CD4-positive, alpha-beta T cell (primary cell): Measurements from ENCODE around the gene HOTAIR. TPM values are rescaled to one million over a fixed set of nuclear protein-coding genes. Genes with fewer than 3 reads are reported as not detected.

Source experiments
- ATAC-seq: fragments of 200-7000 bp; cut with Tn5 transposase; one replicate; pipeline ENCODE4 v1.10.0; 2022; ENCODE audit warnings: mild to moderate bottlenecking; ENCODE audit not compliant: poor library complexity
- CTCF ChIA-PET: fragments of 350-600 bp; sonication (Branson Sonifier 250); formaldehyde crosslinking; loops from one replicate; lab custom pipeline; 2021; ENCODE audit warnings: antibody characterized with exemption, inconsistent platforms; lab: Charles Lee
- POLR2A ChIA-PET: fragments of 350-600 bp; sonication (Branson Sonifier 250); formaldehyde crosslinking; loops from one replicate; lab custom pipeline; 2021; ENCODE audit warnings: antibody characterized with exemption, inconsistent platforms; lab: Charles Lee
- DNase-seq, 14 experiments: peaks; one replicate each; pipeline ENCODE4 v3.0.0-alpha.2; 2013 to 2020; ENCODE audit warnings: mixed read lengths in 2 of 14
- H3K27ac ChIP-seq, 2 donors: one replicate each; pipeline versions ENCODE4 v1.5.1 to v1.7.0; 2013; ENCODE audit warnings: low read length in 2 of 2, low read depth in 1 of 2, mild to moderate bottlenecking in 1 of 2
- H3K27me3 ChIP-seq, 2 experiments: 1 replicate in 1 of 2; 2 replicates in 1 of 2; pipeline versions ENCODE4 v1.6.1 to v1.7.0; 2013; ENCODE audit warnings: low read length in 2 of 2, control low read depth in 1 of 2, mild to moderate bottlenecking in 1 of 2, moderate library complexity in 1 of 2; ENCODE audit not compliant: insufficient read depth in 2 of 2, control insufficient read depth in 1 of 2
- H3K36me3 ChIP-seq: one replicate; pipeline ENCODE4 v1.6.1; 2013; ENCODE audit warnings: low read length, control low read depth; ENCODE audit not compliant: insufficient read depth
- H3K4me1 ChIP-seq: one replicate; pipeline ENCODE4 v1.6.1; 2013; ENCODE audit warnings: low read length, control low read depth; ENCODE audit not compliant: insufficient read depth
- H3K4me3 ChIP-seq: one replicate; pipeline ENCODE4 v1.5.1; 2013; ENCODE audit warnings: mild to moderate bottlenecking, low read length, moderate library complexity
- H3K9me3 ChIP-seq, 2 experiments: 1 replicate in 1 of 2; 2 replicates in 1 of 2; pipeline versions ENCODE4 v1.6.1 to v1.7.0; 2013; ENCODE audit warnings: low read length in 2 of 2, mild to moderate bottlenecking in 2 of 2, control low read depth in 1 of 2, moderate library complexity in 1 of 2; ENCODE audit not compliant: control insufficient read depth in 1 of 2, insufficient read depth in 1 of 2
- H3K27ac Mint-ChIP-seq: one replicate; pipeline ENCODE4 v1.8.0; 2020; ENCODE audit warnings: mixed read lengths
- H3K27me3 Mint-ChIP-seq: one replicate; pipeline ENCODE4 v1.8.0; 2021; ENCODE audit warnings: mixed read lengths
- H3K36me3 Mint-ChIP-seq: one replicate; pipeline ENCODE4 v1.8.0; 2021; ENCODE audit warnings: low read depth, mixed read lengths
- H3K4me1 Mint-ChIP-seq: one replicate; pipeline ENCODE4 v1.8.0; 2021; ENCODE audit warnings: low read depth, mixed read lengths
- H3K4me3 Mint-ChIP-seq: one replicate; pipeline ENCODE4 v1.8.0; 2020; ENCODE audit warnings: mild to moderate bottlenecking, mixed read lengths
- H3K9me3 Mint-ChIP-seq: one replicate; pipeline ENCODE4 v1.8.0; 2020; ENCODE audit warnings: mixed read lengths
- intact Hi-C, 2 experiments: fragments of 100-400 bp; cut with DNase I in 1 of 2; cut with micrococcal nuclease in 1 of 2; formaldehyde crosslinking; loops; one replicate each; pipeline versions ENCODE4 v1.15.1 to v1.9.0; 2023 to 2025; cut with DNase I, micrococcal nuclease
- polyA plus RNA-seq, 2 donors: library from polyadenylated mRNA; unstranded; fragments of 120-200 nt; gene quantifications; one replicate each; pipeline ENCODE4 v1.2.1, GENCODE V29; 2013
- total RNA-seq, 174 experiments: library from RNA in 2 of 174; stranded (reverse) in 2 of 174; gene quantifications; one replicate each; pipeline ENCODE4 v1.2.3 and lab custom pipeline; 2021 to 2026
- TF ChIP-seq, protein P1 (sequence below): fragments of 200-600 bp; IDR thresholded peaks from one replicate; pipeline ENCODE4 v1.8.0; 2022; ENCODE audit warnings: antibody characterized with exemption, mild to moderate bottlenecking

The HOTAIR gene
- total RNA-seq (not detected), total RNA-seq (lab: John Stamatoyannopoulos, UW) (0 to 0.20 (median 0) reads per million in 172 experiments)
- not detected for polyA plus RNA-seq (2013, experiment 1 of 2)
- polyA plus RNA-seq (2013, experiment 2 of 2): not detected

DNA sequence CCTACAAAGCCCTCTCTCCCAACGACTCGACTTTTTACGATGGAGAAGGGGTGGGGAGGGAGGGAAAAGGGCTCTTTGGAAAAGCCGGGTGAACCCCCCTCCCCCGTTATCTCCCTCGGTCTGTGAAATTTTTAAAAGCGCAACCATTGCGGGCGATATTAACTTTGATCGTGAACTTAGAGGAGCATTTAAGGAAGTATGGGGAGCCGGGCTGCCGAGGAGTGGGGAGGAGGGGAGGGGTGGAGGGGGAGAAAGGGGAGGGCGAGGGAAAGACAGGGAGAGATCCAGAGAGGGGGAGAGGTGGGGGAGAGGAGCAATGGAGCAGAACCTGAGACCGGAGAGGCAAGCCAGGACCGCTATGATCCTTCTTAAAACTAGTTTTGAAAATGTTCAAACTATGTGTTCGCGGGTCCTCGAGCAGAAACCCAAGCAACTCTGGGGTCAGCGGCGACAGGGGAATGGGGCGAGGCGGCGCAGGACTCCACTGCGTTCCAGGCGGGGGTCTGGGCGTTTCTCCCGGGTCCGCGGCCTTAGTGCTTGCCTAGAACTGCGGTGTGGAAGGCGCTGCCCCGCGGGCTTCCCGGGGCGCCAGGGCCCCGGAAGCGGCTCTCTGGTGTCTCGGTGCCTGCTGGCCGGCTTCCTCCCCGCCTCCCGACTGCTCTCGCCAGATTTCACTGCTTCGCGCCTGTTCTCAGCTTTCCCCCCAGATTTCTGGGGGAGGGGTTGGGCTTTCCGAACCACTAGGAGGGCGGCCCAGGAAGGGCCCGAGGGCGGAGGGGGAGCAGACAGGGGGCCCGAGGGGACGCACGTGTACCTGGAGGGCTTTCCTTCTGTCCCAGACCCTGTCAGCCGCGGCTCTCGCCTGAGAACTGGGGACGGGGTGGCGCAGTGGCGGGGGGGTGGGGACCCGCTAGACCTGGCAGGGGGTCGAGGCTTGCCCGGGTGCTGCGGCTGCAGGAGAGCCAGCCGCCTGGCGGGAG is at the start of gene HOTAIR:
HOTAIR (minus strand) TSS at position 871 of the 980 bp plus-strand sequence.
- Histone ChIP-seq H3K4me1 (peaks cover 36% of the 10 kb centered on the region), H3K4me3 (peak within 1 kb of the TSS; percentile 29), H3K36me3 (no peaks in the 10 kb centered on the region), H3K27me3 (peaks cover 85 to 98% of the 10 kb centered on the region in 2 experiments), H3K9me3 (peaks cover 0 to 57% of the 10 kb centered on the region in 2 experiments), H3K27ac (no peak within 1 kb of the TSS)
- peaks cover 5% of the 10 kb centered on the region for H3K36me3 Mint-ChIP-seq
- H3K4me1 Mint-ChIP-seq: peaks cover 34% of the 10 kb centered on the region
- TF ChIP-seq, protein P1, sequence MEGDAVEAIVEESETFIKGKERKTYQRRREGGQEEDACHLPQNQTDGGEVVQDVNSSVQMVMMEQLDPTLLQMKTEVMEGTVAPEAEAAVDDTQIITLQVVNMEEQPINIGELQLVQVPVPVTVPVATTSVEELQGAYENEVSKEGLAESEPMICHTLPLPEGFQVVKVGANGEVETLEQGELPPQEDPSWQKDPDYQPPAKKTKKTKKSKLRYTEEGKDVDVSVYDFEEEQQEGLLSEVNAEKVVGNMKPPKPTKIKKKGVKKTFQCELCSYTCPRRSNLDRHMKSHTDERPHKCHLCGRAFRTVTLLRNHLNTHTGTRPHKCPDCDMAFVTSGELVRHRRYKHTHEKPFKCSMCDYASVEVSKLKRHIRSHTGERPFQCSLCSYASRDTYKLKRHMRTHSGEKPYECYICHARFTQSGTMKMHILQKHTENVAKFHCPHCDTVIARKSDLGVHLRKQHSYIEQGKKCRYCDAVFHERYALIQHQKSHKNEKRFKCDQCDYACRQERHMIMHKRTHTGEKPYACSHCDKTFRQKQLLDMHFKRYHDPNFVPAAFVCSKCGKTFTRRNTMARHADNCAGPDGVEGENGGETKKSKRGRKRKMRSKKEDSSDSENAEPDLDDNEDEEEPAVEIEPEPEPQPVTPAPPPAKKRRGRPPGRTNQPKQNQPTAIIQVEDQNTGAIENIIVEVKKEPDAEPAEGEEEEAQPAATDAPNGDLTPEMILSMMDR: no peak
- ChIA-PET POLR2A (no interaction called here), CTCF (no interaction called here)
- no peaks in the 10 kb centered on the region for H3K9me3 Mint-ChIP-seq
- H3K27ac Mint-ChIP-seq: no peak within 1 kb of the TSS
- DNase-seq: peak in 4 of 14 experiments; percentile 44 to 62 (median 55)
- intact Hi-C loops: no loop called here
- H3K27me3 Mint-ChIP-seq: peaks cover 97% of the 10 kb centered on the region
- peak; percentile 49 for ATAC-seq
- peak within 1 kb of the TSS; percentile 70 for H3K4me3 Mint-ChIP-seq

DNA sequence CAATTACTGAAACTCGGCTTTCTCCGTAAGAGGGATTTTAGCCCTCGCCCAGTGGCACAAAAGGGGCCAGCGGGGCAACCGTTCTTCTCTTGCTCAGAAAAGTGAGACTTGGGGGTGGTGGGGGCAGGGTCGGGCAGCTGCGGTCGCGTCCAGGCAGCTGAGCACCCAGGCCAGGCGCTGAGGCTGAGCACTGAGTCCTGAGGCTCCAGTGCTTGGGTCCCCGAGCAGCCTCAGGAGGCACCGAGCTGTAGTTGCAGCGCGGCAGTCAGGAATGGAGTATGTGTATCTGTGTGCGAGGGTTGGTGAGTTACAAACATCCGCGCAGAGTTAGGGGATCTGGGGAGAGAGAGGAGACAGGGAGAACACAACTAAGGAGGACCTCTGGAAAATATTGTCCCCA is 49.4 kb upstream of the HOTAIR start:
- Histone ChIP-seq H3K4me1 (peaks cover 12% of the 10 kb centered on the region), H3K36me3 (no peaks in the 10 kb centered on the region), H3K27me3 (peaks cover 92 to 97% of the 10 kb centered on the region in 2 experiments), H3K9me3 (peaks cover 0 to 11% of the 10 kb centered on the region in 2 experiments), H3K27ac (no peak overlapping the region), H3K4me3 (no peak overlapping the region)
- TF ChIP-seq, protein P1: no peak
- no peak overlapping the region for H3K27ac Mint-ChIP-seq
- no peaks in the 10 kb centered on the region for H3K9me3 Mint-ChIP-seq
- ATAC-seq (no peak), DNase-seq (no peak)
- CTCF ChIA-PET: interaction anchor here (1.2 to 2.7 kb wide), 3 partner anchors 19 to 177 kb away, joined by 4 to 8 read pairs (median 5); no protein-coding TSS in a partner anchor
- peaks cover 99% of the 10 kb centered on the region for H3K27me3 Mint-ChIP-seq
- POLR2A ChIA-PET: interaction anchor here (1.3 kb wide), 1 partner anchor 10 kb away, joined by 4 read pairs; no protein-coding TSS in a partner anchor
- intact Hi-C loops: no loop called here
- H3K36me3 Mint-ChIP-seq: no peaks in the 10 kb centered on the region
- H3K4me3 Mint-ChIP-seq: no peak overlapping the region
- peaks cover 18% of the 10 kb centered on the region for H3K4me1 Mint-ChIP-seq

DNA sequence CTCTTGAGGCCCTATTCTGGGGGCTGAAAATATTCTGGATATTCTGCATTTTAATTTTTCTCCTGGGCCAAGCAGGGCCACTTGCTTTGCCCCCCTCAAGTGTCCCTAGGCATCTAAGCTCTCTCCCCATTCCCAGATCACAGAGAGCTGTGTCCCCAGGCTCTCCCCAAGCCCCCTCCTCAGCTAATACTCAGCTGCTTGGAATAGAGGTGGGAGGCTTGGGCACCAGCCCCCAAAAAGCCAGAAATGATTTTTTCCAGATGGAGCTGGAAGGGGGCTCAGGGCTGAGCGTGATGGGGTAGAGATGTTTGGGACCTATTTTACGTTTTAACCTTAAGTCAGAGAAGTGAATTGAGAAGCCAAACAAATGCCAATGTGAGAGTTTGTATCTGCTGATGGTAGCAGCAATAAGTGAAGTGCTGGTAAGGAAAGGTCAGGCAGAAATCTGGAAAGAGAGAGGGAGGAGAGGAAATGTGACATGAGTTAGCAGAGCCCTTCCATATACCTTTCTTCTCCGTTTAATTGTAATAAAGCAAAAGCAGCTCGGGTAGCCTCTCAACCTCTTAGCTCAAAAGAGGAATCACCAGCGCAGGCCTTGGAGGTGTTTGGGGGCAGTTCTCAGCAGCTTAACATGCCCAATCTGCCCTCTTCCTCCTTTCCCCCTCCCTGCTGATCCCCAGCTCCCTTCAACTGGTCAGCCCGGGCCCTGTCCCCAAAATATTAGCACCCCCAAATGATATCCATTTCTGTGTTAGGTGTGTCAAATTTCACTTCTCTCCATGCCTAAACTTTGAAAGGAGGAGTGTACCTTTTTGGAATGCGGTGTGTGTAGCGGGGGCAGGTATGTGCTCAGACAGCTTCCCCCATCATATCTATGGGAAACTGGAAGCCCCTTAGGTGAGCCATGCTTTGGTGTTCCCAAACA is 48.5 kb upstream of the HOTAIR start:
- no peak for ATAC-seq
- peaks cover 0 to 17% of the 10 kb centered on the region in 2 experiments for H3K9me3 ChIP-seq
- CTCF ChIA-PET: interaction anchor here (0.8 to 2.7 kb wide), 4 partner anchors 9 to 178 kb away, joined by 3 to 8 read pairs (median 4); no protein-coding TSS in a partner anchor
- intact Hi-C loops: no loop called here
- Mint-ChIP-seq H3K4me3 (no peak overlapping the region), H3K27me3 (peaks cover 95% of the 10 kb centered on the region), H3K4me1 (peaks cover 12% of the 10 kb centered on the region), H3K36me3 (no peaks in the 10 kb centered on the region), H3K27ac (no peak overlapping the region), H3K9me3 (no peaks in the 10 kb centered on the region)
- H3K36me3 ChIP-seq: no peaks in the 10 kb centered on the region
- POLR2A ChIA-PET: interaction anchor here (1.3 kb wide), 1 partner anchor 11 kb away, joined by 4 read pairs; no protein-coding TSS in a partner anchor
- H3K4me3 ChIP-seq: no peak overlapping the region
- H3K27ac ChIP-seq: no peak overlapping the region
- H3K4me1 ChIP-seq: peaks cover 9% of the 10 kb centered on the region
- DNase-seq: no peak
- peaks cover 90 to 95% of the 10 kb centered on the region in 2 experiments for H3K27me3 ChIP-seq
- TF ChIP-seq, protein P1: no peak
